Measurements from ENCODE around the gene HOXB9.

- TF ChIP-seq CTCF (IDR thresholded peaks at IDR 0.05) (no peak), EP300 (IDR thresholded peaks at IDR 0.05) (no peak), POLR2A (IDR thresholded peaks at IDR 0.05) (no peak)
Observed at GRCh38 chr17:48625495-48626244, 488 bp downstream of the HOXB9 start.
